Measurements from ENCODE around the gene RPL11.
"Not testable (repeated sequence)": the region's sequence is repeated elsewhere in the genome, so short reads cannot be mapped to it uniquely, and the experiment has no call there.

RPL11 gene

DNA sequence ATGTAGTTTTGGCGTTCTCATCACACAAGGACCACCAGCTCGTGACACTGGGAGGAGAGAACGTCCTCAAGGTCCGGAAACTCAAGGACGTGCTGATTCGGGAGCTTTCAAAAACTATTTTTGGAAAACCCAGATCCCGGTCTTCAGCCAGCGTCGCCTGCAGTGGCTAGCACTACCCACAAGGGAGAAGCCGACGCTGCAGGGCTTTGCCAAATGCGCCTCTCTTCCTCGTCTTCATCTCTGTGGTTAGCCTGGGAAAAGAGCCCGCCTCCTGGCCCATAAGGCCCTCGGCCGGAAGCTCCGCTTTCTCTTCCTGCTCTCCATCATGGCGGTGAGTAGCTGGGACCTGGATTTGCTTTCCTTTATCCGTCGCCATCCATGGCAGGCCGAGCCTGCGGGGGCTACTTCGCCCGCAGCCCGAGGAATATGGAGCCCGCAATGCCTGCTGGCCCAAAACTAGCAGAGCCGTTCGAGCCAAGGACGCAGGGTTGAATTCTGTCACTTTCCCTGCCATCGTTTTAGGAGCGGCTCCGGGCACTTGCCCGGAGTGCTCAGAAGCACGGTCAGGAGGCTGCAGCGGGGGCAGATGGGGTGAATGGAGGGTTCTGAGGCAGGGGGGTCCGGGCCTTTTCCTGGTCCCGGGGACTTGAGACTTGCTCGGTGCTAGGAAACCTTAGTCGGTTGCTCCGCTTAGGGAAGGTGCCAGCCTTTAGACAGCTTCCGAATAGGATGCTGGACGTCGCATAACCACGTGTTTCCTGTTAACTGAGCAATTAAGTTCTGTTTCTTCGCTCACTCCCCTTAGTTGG, at the start of gene RPL11:
RPL11 (plus strand) TSS at position 308 of the 809 bp plus-strand sequence; CDS start at position 326, 18 bp downstream.
- DNase-seq (ENCODE audit: low spot score) = peak; percentile 96

DNA sequence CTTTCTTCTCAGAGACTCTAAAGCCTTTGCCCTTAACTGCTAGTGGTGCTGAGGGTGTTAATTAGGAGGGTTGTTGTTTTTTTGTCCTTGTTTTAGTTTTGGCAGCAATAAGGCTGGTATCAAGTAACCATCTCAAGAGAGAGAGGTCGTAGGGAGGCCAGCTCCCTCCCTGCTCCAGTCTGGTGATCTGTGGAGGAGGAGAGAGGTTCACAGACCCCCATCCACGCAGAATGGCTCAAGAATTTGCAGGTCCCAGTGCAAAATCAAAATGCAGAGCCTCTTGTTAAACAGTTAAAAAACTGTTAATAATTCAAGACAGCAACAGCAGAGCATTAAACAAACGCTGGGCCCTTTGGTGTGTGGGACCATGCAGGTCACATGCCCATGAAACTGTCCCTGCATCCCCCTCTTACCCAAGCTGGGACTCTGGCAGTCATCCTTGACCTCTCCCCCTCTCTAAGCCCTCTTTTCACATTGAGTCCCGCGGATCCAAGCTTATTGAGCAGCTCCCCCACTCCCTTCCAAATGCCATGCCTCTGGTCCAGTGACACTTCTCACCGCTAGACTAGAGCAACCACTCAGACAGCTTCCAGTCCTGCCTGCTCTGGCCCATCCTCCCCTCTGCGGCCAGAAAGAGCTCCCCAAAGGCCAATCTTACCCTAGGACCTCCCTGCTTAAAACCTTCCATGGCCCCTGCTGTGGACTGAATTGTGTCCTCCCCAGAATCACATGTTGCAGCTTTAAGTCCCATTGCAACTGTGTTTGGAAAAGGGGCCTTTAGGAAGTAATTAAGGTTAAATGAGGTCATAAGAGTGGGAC, 47.7 kb upstream of the RPL11 start:
- DNase-seq (ENCODE audit: low spot score) = no peak

DNA sequence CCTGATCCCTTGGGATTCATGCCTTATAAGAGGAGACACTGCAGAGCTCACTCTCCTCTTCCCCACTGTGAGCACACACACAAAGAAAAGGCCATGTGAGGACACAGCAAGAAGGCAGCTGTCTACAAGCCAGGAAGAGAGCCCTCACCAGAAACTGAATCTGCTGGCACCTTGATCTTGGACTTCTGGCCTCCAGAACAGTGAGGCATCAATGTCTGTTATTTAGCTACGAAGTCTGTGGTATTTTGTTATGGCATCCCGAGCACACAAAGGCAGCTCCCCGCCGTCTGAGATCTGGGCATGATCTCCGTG, 47.1 kb upstream of the RPL11 start:
- no peak for DNase-seq (ENCODE audit: low spot score)

DNA sequence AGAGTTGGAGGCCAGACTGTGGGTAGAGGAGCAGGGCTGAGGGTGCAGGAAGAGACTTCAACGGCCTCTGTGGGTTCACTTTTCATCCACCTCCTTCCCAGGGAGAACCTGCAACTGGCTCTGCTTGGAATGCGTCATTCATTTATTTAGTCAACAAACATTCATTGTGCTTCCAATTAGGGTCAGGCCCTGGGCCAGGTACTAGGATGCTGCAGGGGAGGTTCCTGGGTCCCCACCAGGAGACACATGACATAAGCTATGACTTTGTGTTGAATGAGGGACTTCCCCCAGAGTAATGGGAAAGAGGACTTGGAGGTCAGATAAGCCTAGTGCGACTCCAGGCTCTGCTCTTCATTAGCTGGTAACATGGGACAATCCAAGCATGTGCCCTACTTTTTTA, 46.3 kb upstream of the RPL11 start:
- no peak for DNase-seq (ENCODE audit: low spot score)

DNA sequence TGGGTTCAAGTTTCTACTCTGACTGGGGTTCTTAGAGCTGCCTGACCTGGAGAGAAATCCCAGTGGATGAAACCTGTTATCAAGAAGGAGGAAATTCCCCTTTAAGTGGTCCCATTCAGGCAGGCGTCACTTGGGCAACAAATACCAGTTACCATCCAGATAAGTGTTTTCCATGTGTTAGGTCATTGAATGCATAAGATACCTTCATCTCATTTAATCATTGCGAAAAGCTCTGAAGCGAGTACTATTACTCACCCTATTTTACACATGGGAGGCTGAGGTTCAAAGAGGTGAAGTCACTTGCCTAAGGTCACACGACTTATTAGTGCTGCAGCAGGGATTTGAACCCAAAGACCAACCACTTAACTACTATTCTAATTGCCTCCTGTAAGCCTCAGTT, 45.5 kb upstream of the RPL11 start:
- DNase-seq (ENCODE audit: low spot score) = no peak

DNA sequence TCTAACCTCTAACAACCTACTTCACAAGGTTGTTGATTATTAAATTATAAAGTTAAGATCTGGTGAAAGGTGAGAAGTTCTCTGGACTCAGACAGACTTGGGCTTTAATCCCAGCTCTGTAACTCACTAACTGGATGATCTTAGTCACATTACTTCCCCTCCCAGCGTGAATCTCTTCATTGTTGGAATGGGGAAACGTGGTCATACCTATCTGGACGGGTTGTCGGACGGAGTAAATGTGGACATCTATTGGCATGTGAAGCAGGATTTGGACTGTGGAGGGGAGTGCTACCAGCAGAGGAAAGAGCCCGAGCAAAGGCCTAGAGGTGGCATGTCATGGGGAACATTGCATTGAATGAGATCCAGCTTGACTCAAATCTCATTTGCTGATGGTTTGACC, 45.1 kb upstream of the RPL11 start:
- no peak for DNase-seq (ENCODE audit: low spot score)

DNA sequence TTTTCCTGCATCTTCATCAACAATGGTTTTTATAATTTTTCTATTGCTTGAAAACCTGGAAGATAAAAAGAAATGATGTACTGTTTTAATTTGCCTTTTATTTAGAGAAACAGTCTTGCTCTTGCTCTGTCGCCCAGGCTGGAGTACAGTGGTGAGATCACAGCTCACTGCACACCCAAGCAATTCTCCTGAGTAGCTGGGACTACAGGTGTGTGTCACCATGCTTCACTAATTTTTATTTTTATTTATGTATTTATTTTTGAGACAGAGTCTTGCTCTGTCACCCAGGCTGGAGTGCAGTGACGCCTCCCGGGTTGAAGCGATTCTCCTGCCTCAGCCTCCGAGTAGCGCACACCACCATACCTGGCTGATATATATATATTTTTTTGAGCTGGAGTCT, 43.0 kb upstream of the RPL11 start:
- no peak for DNase-seq (ENCODE audit: low spot score)

DNA sequence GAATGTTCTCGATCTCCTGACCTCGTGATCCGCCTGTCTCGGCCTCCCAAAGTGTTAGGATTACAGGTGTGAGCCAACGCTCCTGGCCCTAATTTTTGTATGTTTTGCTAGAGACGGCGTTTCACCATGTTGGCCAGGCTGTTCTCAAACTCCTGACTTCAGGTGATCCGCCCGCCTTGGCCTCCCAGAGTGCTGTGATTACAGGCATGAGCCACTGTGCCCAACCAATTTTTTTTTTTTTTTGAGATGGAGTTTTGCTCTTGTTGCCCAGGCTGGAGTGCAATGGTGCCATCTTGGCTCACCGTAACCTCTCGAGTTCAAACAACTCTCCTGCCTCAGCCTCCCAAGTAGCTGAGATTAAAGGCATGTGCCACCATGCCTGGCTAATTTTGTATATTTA, 42.4 kb upstream of the RPL11 start:
- not testable (repeated sequence) for DNase-seq (ENCODE audit: low spot score)

DNA sequence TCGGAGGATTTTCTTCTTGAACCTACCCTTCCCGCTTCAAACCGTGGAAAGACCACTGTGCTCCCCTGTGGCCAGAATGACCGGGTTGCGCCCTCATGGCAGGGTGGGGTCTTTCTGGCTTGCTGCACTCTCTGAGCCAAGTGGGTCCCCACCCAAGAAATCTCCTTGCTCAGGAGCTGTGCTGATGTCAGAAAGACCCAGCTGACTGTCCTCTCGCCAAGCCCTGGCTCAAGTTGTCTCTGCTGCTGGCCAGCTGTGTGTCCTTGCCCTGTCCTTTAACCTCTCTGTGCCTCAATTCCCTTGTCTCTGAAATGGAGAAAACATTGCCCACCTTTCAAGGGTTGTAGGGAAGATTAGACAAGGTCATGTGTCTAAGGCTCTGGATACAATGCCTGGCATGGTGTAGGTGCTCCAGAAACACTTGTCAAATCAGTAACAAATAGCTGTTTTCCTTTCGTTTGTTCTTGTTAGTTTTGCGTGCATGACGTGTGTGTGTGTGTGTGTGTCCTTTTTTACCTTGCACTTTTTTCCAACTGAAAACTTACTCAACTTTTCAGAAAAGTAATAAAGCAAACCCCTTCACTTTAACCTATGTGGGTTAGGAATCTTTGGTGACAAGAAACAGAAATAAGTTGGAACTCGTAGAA, 41.1 kb upstream of the RPL11 start:
- DNase-seq (ENCODE audit: low spot score) = no peak

DNA sequence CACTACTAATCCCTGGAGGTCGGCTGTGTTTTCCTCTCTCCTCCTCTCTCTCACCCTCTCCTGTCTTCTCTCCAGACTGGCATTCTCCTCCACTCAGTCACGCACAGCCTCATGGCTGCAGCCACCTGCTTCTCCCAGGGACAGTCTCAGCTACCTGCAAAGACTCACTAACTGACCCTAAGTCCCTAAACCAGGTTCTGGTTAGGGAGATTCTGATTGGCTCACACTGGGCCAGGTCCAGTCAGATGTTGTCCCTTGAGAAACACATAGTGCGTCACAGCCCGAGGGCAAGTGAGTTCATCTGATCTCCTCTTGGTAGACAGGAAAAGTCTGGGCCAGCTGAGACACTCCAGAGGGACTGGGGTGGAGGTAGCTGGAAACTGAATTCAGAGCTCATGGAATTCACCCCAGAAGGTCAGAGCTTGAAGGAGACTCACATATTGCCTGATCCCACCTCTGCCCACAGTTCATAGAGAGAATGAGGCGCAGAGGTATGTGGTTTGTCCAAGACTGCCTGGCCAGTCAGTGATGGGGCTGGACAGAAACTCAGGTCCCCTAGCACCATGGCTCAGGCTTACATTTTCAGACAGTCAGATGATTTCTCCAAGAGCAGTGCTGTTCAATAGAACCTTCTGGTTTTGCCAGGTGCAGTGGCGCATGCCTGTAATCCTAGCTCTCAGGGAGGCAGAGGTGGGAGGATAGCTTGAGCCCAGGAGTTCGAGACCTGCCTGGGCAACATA, 40.4 kb upstream of the RPL11 start:
- DNase-seq (ENCODE audit: low spot score) = no peak

DNA sequence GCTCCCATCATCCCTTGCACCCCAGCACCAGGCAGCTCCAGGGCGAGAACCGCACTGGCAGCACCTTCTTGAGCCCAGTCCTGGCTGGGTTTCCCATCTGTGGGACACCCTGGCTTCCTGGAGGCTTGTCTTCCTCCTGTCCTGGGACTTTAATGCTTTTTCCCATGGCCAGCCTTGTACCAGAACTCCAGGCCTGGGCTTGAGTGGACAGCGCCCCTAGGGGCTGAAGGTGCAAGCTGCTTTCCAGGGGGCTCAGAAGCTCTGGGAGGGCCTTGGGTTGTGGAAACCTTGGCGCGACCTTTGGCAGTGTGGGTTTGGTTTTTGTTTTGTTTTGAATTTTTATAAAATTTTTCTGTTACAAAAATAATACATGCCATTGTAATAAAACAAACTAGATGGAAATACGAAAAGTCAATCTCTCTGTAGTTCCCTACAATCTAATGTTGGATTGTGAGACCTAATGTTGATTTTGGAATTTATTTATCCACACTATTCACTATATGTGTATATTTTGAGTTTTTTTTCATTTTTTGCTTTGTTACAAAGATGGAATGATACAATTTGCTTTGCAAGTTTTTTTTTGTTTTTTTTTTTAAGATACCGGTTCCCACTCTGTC, 33.8 kb upstream of the RPL11 start:
- DNase-seq (ENCODE audit: low spot score) = no peak

DNA sequence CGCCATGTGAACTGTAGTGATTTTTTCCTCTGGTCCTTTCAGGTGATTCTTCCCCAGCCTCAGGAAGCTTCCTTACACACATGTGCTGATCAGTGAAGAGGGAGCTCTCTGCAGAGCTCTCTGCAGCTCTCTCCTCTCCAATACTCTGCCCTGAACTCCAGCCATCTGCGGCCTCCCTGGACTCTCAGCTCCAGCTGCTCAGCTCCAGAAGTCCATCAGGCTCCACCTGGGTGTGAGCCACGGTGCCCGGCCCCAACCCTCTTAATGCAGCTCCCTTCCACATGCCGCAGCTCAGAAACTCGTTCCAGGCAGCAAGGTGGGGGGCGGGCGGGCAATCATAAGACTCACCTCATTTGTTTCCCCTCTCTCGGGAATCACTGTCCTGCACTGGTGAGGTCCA, 30.9 kb upstream of the RPL11 start:
- DNase-seq (ENCODE audit: low spot score) = no peak

DNA sequence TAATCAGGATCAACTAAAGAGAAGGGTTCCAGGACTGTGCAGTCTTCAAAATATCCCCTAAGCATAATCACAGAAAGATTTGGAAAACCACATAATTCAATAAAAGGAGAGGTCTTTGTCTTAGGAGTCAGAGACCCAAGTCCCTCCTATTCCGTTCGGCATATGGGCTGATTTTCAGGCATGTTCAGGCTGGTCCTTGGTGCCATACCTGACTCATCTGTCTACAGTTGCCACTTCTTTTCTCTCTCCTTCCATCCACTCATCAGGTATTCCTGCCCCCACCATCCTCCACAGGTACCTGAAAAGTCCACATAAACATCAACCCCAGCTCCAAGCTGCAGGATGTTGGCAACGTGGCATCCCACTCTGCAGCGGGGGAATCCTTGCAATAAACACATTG, 29.7 kb upstream of the RPL11 start:
- DNase-seq (ENCODE audit: low spot score) = no peak

DNA sequence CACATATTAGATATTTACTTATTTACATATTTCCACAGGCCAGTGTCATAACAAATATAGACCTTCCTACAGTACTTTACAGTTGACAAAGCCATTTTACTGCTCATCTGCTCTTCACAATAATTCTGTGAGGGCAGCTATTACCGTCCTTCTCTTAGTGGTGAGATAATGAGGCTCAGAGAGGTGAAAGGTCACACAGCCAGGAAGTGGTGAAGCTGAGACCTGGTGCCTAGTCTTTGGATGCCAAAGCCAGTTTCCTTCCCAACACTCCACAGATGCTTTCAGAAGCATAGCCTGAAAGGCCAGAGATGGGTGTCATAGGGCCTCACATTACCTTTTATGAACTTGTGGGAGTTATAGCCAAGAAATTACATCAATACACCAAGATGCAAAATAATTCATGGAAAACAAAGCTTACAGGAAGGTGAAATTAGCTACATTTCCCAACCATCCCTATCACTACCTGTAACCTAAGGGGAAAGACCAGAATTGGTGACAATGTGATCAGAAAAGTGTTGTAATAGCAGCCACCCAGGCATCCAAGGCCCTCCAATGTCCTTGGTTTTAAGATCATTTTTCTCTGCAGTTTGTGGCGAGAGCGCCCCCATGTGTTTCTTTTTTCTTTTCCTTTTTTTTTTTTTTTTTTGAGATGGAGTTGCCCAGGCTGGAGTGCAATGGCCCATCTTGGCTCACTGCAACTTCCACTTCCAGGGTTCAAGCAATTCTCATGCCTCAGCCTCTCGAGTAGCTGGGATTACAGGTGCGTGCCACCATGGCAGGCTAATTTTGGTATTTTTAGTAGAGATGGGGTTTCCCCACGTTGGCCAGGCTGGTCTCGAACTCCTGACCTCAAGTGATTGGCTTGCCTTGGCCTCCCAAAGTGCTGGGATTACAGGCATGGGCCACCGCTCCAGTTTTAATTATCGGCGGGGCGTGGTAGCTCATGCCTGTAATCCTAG, 26.5 kb upstream of the RPL11 start:
- DNase-seq (ENCODE audit: low spot score) = no peak

DNA sequence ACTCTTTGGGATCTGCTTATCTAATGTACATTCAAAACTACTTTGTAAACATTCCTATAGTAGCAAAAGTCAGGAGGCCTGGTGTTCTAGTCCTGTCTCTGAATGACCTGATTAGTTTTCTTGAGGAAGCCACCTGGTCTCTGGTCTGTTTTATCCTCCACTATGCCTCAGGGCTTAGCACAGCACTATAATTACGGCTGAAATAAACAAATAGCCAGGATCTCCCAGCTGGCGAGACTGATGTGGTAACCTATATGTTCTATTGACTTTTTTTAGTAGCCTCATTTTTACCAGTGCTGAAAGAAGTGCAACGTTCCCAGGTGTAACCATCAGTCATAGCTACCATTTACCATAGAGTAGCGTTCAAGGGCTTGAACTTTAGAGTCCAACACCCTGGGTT, 24.2 kb upstream of the RPL11 start:
- DNase-seq (ENCODE audit: low spot score) = no peak

DNA sequence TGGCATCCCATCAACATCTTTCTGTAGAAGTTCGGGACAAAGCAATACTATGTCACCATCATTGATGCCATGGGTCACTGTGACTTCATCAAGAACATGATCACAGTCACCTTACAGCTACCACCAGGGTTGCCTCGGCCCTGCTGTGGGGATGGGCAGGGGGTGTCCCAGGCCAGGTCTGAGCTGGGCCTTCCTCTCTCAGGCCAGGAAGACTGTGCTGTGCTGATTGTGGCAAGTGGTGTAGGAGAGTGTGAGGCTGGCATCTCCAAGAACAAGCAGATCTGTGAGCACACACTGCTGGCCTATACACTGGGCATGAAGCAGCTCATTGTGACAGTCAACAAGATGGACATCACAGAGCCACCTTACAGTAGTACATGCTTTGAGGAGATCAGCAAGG, 20.9 kb upstream of the RPL11 start:
- DNase-seq (ENCODE audit: low spot score) = no peak

DNA sequence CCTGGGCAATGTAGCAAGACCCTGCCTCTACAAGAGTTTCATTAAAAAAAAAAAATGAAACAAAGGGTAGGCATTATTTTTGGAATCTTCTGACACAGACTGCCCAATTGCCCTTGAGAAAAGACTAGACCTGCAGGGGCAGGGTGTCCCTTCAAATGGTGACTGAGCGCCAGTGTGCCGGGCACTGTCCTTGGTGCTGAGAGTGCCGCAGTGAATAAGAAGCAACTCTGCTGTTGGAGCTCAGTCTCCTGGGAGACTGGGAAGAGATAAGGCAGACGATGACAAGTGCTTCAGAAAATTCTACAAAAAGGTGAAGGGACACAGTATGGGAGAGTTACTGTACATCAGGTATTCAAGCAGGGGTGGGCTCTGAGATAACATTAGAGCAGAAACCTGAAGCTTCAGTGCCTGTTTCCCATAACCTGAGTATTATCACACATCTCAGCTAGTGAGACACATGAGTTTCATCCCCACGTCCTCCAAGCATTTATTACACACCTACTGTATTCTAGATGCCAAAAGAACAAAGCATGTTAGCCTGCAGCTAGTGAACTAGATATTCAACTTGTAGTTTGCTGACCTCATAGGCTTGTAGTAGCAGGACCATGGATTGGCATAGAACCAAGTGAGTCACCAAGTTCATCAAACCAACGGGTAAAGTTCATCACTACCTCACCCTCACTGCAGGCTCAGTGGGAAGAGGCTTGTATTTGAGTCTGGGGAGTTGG, 18.4 kb upstream of the RPL11 start:
- DNase-seq (ENCODE audit: low spot score) = no peak

DNA sequence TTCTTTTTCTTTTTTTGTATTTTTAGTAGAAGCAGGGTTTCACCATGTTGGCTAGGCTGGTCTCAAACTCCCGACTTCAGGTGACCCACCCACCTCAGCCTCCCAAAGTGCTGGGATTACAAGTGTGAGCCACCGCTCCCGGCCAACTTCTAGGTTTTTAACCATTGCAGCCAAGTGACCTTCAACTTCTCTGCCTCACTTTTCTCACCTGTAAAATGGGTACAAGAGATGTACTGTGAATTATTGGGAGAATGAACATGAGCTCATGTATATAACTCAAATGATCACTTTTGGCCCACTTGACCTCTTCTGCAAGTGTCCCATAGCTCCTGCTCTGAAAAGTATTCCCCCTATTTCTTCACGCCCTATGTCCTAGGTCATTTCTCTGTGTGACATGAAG, 11.8 kb upstream of the RPL11 start:
- DNase-seq (ENCODE audit: low spot score) = no peak

DNA sequence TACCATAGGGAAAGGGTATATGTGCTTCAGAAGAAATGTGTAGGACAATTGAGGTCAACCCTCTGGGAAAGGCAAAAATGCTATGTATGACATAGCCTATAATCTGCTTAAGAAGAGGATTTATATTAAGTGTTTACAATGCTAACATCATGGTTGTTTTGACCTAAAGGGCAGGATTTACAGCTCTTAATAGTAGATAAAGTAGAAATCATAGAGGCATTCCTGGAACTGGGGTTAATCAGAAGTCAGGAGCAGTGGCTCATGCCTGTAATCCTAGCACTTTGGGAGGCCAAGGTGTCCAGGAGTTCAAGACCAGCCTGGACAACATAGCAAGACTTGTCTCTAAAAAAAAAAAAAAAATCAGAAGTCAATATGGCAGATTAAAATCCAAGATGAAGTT, 8.7 kb upstream of the RPL11 start:
- no peak for DNase-seq (ENCODE audit: low spot score)

DNA sequence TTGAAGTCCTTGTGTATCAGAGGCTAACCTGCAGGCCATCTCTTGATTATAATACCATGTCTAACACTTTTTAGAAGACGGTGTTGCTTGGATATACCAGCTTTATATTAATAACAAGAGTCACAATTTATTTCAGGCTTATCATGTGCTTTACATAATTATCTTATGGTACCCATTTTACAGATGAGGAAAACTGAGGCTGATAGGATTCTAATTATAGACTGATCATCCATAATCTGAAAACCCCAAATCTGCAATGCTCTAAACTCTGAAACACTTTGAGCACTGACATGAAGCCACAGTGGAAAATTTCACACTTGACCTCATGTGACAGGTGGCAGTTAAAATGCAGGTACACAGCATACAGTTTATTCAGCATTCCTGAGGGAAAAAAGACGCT, 7.2 kb upstream of the RPL11 start:
- DNase-seq (ENCODE audit: low spot score) = no peak

Measured in pons (tissue), 1 donor.